Measurements from ENCODE around the gene HDGFL2. TPM values are rescaled to one million over a fixed set of nuclear protein-coding genes. Genes with fewer than 3 reads are reported as not detected.

The HDGFL2 gene
- total RNA-seq, 1 experiment from 2014 or later = 108 TPM

DNA sequence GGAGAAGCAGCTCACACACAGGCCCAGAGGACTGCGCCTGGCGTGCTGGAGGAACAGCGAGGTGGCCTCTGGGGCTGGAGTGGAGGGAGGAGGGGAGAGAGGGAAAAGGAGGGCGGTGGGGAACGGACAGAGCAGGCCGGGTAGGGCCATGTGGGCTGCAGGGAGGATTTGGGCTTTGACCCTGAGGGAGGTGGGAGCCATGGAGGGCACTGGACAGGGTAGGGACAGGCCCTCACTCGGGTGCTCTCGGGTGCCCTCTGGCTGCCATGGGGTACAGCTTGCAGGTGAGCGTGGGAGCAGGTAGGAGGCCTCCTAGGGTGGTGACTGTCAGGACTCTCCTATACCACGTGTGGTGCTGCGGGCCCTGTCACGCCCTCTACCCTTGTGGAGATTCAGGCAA lies 23.4 kb downstream of the HDGFL2 start:
- no peaks in the 10 kb centered on the region for H3K4me1 Mint-ChIP-seq
- no peak overlapping the region for H3T11ph ChIP-seq (ENCODE audit: low read length)
- H3K27ac Mint-ChIP-seq = no peak overlapping the region
- peak; percentile 65 for DNase-seq
- H3K4ac ChIP-seq (ENCODE audit: low read depth, low read length) = no peak overlapping the region
- no peak overlapping the region for H2BK15ac ChIP-seq (ENCODE audit: low read depth, low read length)
- H3K23ac ChIP-seq (ENCODE audit: insufficient read length, low read depth, low read length) = no peak overlapping the region
- no peak overlapping the region for H4K91ac ChIP-seq (ENCODE audit: insufficient read length, low read depth, low read length)
- no peak overlapping the region for H3K56ac ChIP-seq (ENCODE audit: insufficient read length, low read depth, low read length)
- H3K27me3 Mint-ChIP-seq (ENCODE audit: low read depth) = no peaks in the 10 kb centered on the region
- no peak overlapping the region for H4K8ac ChIP-seq (replicated peaks; ENCODE audit: insufficient read length, low read depth, low read length)
- no peak overlapping the region for H4K5ac ChIP-seq (ENCODE audit: insufficient read length, low read depth, low read length)
- no peak overlapping the region for H2AFZ ChIP-seq (ENCODE audit: low read length)
- H3K79me2 ChIP-seq (ENCODE audit: insufficient read depth, low read length) = no peaks in the 10 kb centered on the region
- H3K9me3 ChIP-seq (ENCODE audit: control insufficient read depth, low read depth, low read length) = no peaks in the 10 kb centered on the region
- no peak overlapping the region for H2AK5ac ChIP-seq (ENCODE audit: insufficient read length, low read length)
- no peak overlapping the region for H2BK20ac ChIP-seq (ENCODE audit: low read depth, low read length, poor library complexity, severe bottlenecking)
- no peak overlapping the region for H3K18ac ChIP-seq (ENCODE audit: insufficient read length, low read depth, low read length)
- no peak overlapping the region for H3K14ac ChIP-seq (ENCODE audit: insufficient read depth, low read length)
- no peaks in the 10 kb centered on the region for H3K4me1 ChIP-seq (ENCODE audit: insufficient read depth, low read length)
- H3K27ac ChIP-seq (ENCODE audit: insufficient read length, low read depth, low read length) = no peak overlapping the region
- no peaks in the 10 kb centered on the region for H3K23me2 ChIP-seq (ENCODE audit: insufficient read length, low read depth, low read length, poor library complexity, severe bottlenecking)
- TF ChIP-seq CTCF (conservative IDR thresholded peaks at IDR 0.05) = peak; percentile 47
- H2BK12ac ChIP-seq (ENCODE audit: insufficient read length, low read depth, low read length) = no peak overlapping the region
- no peak overlapping the region for H3K9ac ChIP-seq (ENCODE audit: extremely low read depth, insufficient read length, low read length)
- H3K9me3 Mint-ChIP-seq = no peaks in the 10 kb centered on the region
- H4K20me1 ChIP-seq (ENCODE audit: control insufficient read depth, insufficient read depth, insufficient read length) = peaks cover 3% of the 10 kb centered on the region
- H3K36me3 Mint-ChIP-seq (ENCODE audit: insufficient read depth in 1 of 3, low read depth in 3 of 3) = peaks cover 18 to 46% (median 41%) of the 10 kb centered on the region in 3 experiments; a peak in 6 of 7 replicates
- no peaks in the 10 kb centered on the region for H3K27me3 ChIP-seq (ENCODE audit: insufficient read depth, low read length)
- no peaks in the 10 kb centered on the region for H3K79me1 ChIP-seq (ENCODE audit: insufficient read depth, low read depth, low read length, poor library complexity, severe bottlenecking)
- H2BK120ac ChIP-seq (ENCODE audit: low read depth, low read length, poor library complexity, severe bottlenecking) = no peak overlapping the region
- H3K4me3 Mint-ChIP-seq = no peak overlapping the region
- no peak overlapping the region for H2BK5ac ChIP-seq (ENCODE audit: insufficient read length, low read length)
- WGBS (ENCODE audit: extremely low coverage, insufficient read length, low lambda C conversion rate) = no CpG with 5 or more reads among the region's 12 CpGs
- H3K4me2 ChIP-seq (ENCODE audit: insufficient read depth, insufficient read length, low read length) = no peak overlapping the region

All from H9 (cell line).